PC-9 (cell line): ENCODE measurements around the gene IQSEC1. TPM values are rescaled to one million over a fixed set of nuclear protein-coding genes. Genes with fewer than 3 reads are reported as not detected.

Experiments used
- BruUV-seq: library from RNA; stranded (reverse); fragments of 400-500 nt; replicated peaks from 2 replicates; lab custom pipeline; 2021; lab: Mats Ljungman, UMichigan
- CTCF ChIA-PET: fragments of 300-600 bp; sonication (Branson Sonifier 250); formaldehyde crosslinking; loops from one replicate; lab custom pipeline; 2022; ENCODE audit warnings: antibody characterized with exemption; lab: Charles Lee
- POLR2A ChIA-PET: fragments of 300-600 bp; sonication (Branson Sonifier 250); formaldehyde crosslinking; loops from one replicate; lab custom pipeline; 2022; ENCODE audit warnings: antibody characterized with exemption; ENCODE audit not compliant: unreplicated experiment; lab: Charles Lee
- DNase-seq, 2 experiments: peaks; one replicate each; pipeline versions ENCODE4 v3.0.0 to v3.0.0-alpha.2; 2015 to 2022; ENCODE audit warnings: mixed read lengths in 1 of 2
- H2AFZ ChIP-seq: fragments of 200-600 bp; sonication (generic); 2 replicates; pipeline ENCODE4 v1.8.1; 2017; ENCODE audit warnings: antibody characterized with exemption
- H3F3A ChIP-seq: fragments of 200-600 bp; sonication (generic); 2 replicates; pipeline ENCODE4 v1.8.1; 2017; ENCODE audit warnings: antibody characterized with exemption, mild to moderate bottlenecking, low read depth; ENCODE audit not compliant: insufficient read depth
- H3K27ac ChIP-seq: fragments of 200-600 bp; sonication (generic); 2 replicates; pipeline ENCODE4 v1.6.1; 2016; ENCODE audit warnings: mixed run types
- H3K27me3 ChIP-seq: fragments of 200-600 bp; sonication (generic); 2 replicates; pipeline ENCODE4 v1.6.1; 2016; ENCODE audit warnings: low read depth, mixed run types; ENCODE audit not compliant: insufficient read depth
- H3K36me3 ChIP-seq: fragments of 200-600 bp; sonication (generic); 2 replicates; pipeline ENCODE4 v1.6.1; 2016; ENCODE audit warnings: low read depth, mixed run types
- H3K4me1 ChIP-seq: fragments of 200-600 bp; sonication (generic); replicated peaks from 2 replicates; pipeline ENCODE4 v1.6.1; 2016; ENCODE audit warnings: mixed run types; ENCODE audit not compliant: insufficient read depth
- H3K4me2 ChIP-seq: fragments of 200-600 bp; sonication (generic); 2 replicates; pipeline ENCODE4 v1.6.1; 2017; ENCODE audit warnings: mixed run types
- H3K4me3 ChIP-seq: fragments of 200-600 bp; sonication (generic); 2 replicates; pipeline ENCODE4 v1.6.1; 2016; ENCODE audit warnings: mixed run types
- H3K79me2 ChIP-seq: fragments of 200-600 bp; sonication (generic); 2 replicates; pipeline ENCODE4 v1.6.1; 2017; ENCODE audit warnings: low read depth, mixed run types
- H3K9me2 ChIP-seq: fragments of 200-600 bp; sonication (generic); 2 replicates; pipeline ENCODE4 v1.8.1; 2017; ENCODE audit warnings: mild to moderate bottlenecking; ENCODE audit not compliant: insufficient read depth
- H3K9me3 ChIP-seq: fragments of 200-600 bp; sonication (generic); 2 replicates; pipeline ENCODE4 v1.8.1; 2016; ENCODE audit warnings: low read depth; ENCODE audit not compliant: insufficient read depth
- H4K20me1 ChIP-seq: fragments of 200-600 bp; sonication (generic); 2 replicates; pipeline ENCODE4 v1.8.1; 2017; ENCODE audit not compliant: insufficient read depth
- CTCF ChIP-seq: fragments of 200-600 bp; sonication (generic); conservative IDR thresholded peaks from 2 replicates; pipeline ENCODE4 v1.6.1; 2017; ENCODE audit warnings: mixed run types, antibody characterized with exemption, mild to moderate bottlenecking, moderate library complexity
- EZH2 ChIP-seq: fragments of 200-600 bp; sonication (generic); IDR thresholded peaks from 2 replicates; pipeline ENCODE4 v1.8.0; 2017; ENCODE audit warnings: antibody characterized with exemption, low read depth
- intact Hi-C: fragments of 100-400 bp; cut with micrococcal nuclease; formaldehyde crosslinking; loops from one replicate; pipeline ENCODE4 v1.10.0; 2022; ENCODE audit not compliant: unreplicated experiment
- total RNA-seq: library from RNA; stranded (reverse); gene quantifications from 2 replicates; pipeline ENCODE4 v1.2.3, GENCODE V29; 2021

IQSEC1 gene
- total RNA-seq, 1 experiment from 2014 or later: 30.7 TPM

- no peaks in the 10 kb centered on the region for H3K9me2 ChIP-seq
- BruUV-seq: no TSS peak
- H3K4me1 ChIP-seq: peaks cover 18% of the 10 kb centered on the region
- H2AFZ ChIP-seq: no peak overlapping the region
- no peak overlapping the region for H3K4me2 ChIP-seq
- no peaks in the 10 kb centered on the region for H3K9me3 ChIP-seq
- no peaks in the 10 kb centered on the region for H3K27me3 ChIP-seq
- no peaks in the 10 kb centered on the region for H3K36me3 ChIP-seq
- ChIA-PET POLR2A (no interaction called here), CTCF (interaction anchor here (0.6 kb wide), 1 partner anchor 64 kb away, joined by 3 read pairs; no protein-coding TSS in a partner anchor)
- intact Hi-C loops: no loop called here
- no peak overlapping the region for H3K27ac ChIP-seq
- no peak overlapping the region for H3K4me3 ChIP-seq
- DNase-seq: no peak
- TF ChIP-seq CTCF (no peak), EZH2 (no peak)
- H3F3A ChIP-seq: peaks cover 13% of the 10 kb centered on the region
- H4K20me1 ChIP-seq: peaks cover 33% of the 10 kb centered on the region
- H3K79me2 ChIP-seq: peaks cover 36% of the 10 kb centered on the region
Observed at GRCh38 chr3:12985148-12985547, 88.1 kb downstream of the IQSEC1 start.

GRCh38 chr3:12984023-12984823, 89.0 kb downstream of the IQSEC1 start:
- Histone ChIP-seq H3K9me2 (no peaks in the 10 kb centered on the region), H3K9me3 (no peaks in the 10 kb centered on the region), H3K79me2 (peaks cover 30% of the 10 kb centered on the region), H3K4me1 (peaks cover 9% of the 10 kb centered on the region), H3K27ac (no peak overlapping the region), H3K4me3 (no peak overlapping the region), H3K36me3 (no peaks in the 10 kb centered on the region), H3K27me3 (no peaks in the 10 kb centered on the region), H3K4me2 (no peak overlapping the region), H4K20me1 (peaks cover 33% of the 10 kb centered on the region), H2AFZ (no peak overlapping the region), H3F3A (peaks cover 4% of the 10 kb centered on the region)
- TF ChIP-seq EZH2 (no peak), CTCF (peak; percentile 78)
- CTCF ChIA-PET: interaction anchor here (0.6 kb wide), 1 partner anchor 266 kb away, joined by 11 read pairs; no protein-coding TSS in a partner anchor
- POLR2A ChIA-PET: interaction anchor here (0.6 kb wide), 2 partner anchors 11 to 15 kb away, joined by 3 to 4 read pairs; no protein-coding TSS in a partner anchor
- peak; percentile 42 to 55 for DNase-seq
- no TSS peak for BruUV-seq
- intact Hi-C loops: no loop called here

DNA sequence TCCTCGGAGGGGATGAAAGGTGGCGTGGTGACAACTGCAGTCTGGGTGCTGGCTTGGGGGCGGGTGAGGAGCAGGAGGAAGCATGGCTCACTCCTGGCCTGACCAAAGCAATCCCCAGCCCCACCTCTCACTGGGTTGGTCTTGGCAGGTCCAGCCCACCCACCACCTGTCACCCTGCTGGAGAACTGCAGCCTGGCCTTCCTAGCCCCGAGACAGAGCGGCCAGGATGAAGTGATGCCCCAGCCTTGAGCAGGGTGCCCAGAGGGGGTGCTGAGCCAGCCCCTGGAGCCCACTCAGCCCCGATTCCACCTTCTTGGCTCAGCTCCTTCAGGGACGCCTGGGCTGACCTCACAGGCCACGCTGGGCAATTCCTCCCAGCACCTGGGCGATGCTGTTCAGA, 89.9 kb downstream of the IQSEC1 start:
- POLR2A ChIA-PET: no interaction called here
- Histone ChIP-seq H3K27ac (no peak overlapping the region), H3K4me3 (no peak overlapping the region), H3K4me1 (0 out of 2 replicates have a peak, but pooled peaks cover 4% of the 10 kb centered on the region), H3K9me2 (no peaks in the 10 kb centered on the region), H3K79me2 (peaks cover 21% of the 10 kb centered on the region), H3K4me2 (no peak overlapping the region), H4K20me1 (peaks cover 36% of the 10 kb centered on the region), H3K9me3 (no peaks in the 10 kb centered on the region), H3F3A (no peaks in the 10 kb centered on the region; the same call in 1 of the 2 replicates), H3K36me3 (no peaks in the 10 kb centered on the region), H2AFZ (no peak overlapping the region), H3K27me3 (no peaks in the 10 kb centered on the region)
- TF ChIP-seq CTCF (no peak), EZH2 (no peak)
- intact Hi-C loops: no loop called here
- no peak for DNase-seq
- CTCF ChIA-PET: no interaction called here
- no TSS peak for BruUV-seq
